Subcutaneous adipose tissue (tissue), 4 donors: Measurements from ENCODE around the gene GLRX5. TPM values are rescaled to one million over a fixed set of nuclear protein-coding genes. Genes with fewer than 3 reads are reported as not detected.

Experiments used
- CTCF ChIP-seq: fragments of 450-650 bp; IDR thresholded peaks from one replicate; pipeline ENCODE4 v1.5.1; 2016; ENCODE audit warnings: low read depth, mild to moderate bottlenecking, control low read depth, antibody characterized with exemption, moderate library complexity
- total RNA-seq, 4 donors: library from RNA; depleted of rRNA; stranded (reverse); fragments of >200 nt; gene quantifications; one replicate each; pipeline ENCODE4 v1.1.0, GENCODE V29; 2016

The GLRX5 gene
- total RNA-seq, 4 donors from 2014 or later: 17.7 to 48.8 (median 20.5) TPM

DNA sequence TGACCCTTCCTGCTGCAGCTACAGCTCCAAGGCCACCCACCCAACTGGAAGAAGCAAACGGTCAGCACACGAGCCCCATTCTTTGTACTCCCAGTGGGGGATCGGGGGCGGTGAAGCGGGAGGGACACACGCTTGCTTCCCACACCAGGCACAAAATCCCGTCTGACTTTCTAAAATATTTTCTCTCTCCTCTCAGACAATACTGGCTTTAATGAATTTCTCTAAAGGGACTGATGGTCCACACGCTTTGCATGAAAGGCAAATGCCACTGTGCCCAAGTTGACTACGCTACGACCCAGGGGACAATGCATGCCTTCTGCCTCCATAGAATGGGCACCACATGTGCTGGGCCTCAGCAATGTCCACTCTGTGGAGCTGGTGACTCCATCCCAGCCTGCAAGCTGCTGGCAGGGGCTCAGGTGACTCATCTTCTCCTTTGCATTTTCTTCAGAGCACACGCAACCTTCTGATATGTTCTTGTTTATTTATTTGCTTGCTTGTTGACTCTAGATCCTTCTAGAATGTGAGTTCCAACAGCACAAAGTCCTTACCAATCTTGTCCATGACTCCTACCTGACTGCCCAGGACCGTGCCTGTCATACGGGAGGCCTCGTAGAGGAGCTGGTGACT, 34.0 kb upstream of the GLRX5 start:
- no peak for TF ChIP-seq CTCF

- no peak for TF ChIP-seq CTCF
Observed at GRCh38 chr14:95502381-95502950, 32.4 kb upstream of the GLRX5 start.

- no peak for TF ChIP-seq CTCF
Observed at GRCh38 chr14:95503365-95504134, 31.3 kb upstream of the GLRX5 start.

DNA sequence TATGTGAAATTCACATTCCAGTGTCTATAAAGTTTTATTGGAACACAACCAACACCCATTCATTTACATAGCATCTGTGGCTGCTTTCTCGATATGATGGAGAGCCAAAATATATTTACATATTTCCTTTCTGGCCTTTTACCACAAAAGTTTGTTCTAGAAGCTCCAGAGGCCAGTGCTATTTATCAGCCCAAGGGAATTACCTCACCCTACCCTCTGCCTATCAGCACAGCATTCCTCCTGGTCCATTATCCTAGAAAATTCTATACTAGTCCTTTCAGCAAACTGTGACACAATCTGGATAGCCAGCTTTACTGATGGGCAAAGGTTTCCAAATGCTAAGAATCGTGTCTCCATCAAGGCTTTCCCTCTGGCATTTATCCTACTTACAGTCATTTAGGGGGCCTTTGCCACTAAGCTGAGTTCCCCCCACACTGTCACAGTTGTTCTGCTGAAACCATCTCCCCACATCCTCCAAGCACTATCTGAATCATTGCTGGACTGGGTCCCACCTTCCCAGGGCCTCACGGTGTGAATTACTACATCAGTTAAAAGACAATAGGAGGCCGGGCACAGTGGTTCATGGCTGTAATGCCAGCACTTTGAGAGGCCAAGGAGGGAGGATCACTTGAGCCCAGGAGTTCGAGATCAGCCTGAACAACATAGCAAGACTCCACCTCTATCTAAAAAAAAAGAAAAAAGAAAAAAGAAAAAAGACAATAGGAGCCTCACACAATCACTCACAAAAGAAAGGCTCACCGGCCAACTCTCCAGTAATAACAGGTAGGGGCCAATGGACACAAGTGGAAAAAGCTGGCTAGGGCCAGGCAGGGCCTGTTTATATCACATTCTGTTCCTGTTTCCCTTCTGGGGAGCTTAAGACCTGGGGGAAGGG, 30.5 kb upstream of the GLRX5 start:
- TF ChIP-seq CTCF: no peak

- TF ChIP-seq CTCF: no peak
Observed at GRCh38 chr14:95505030-95505589, 29.7 kb upstream of the GLRX5 start.

GRCh38 chr14:95507174-95507573, 27.7 kb upstream of the GLRX5 start:
- TF ChIP-seq CTCF: no peak
